HG03280 (cell line): ENCODE measurements around the gene TOR1A.
"Not testable (repeated sequence)": the region's sequence is repeated elsewhere in the genome, so short reads cannot be mapped to it uniquely, and the experiment has no call there.

Source experiments
- ATAC-seq: cut with Tn5 transposase; IDR thresholded peaks from one replicate; pipeline ENCODE4 v1.9.1; 2021; ENCODE audit warnings: mild to moderate bottlenecking, moderate library complexity; ENCODE audit not compliant: unreplicated experiment

TOR1A gene

DNA sequence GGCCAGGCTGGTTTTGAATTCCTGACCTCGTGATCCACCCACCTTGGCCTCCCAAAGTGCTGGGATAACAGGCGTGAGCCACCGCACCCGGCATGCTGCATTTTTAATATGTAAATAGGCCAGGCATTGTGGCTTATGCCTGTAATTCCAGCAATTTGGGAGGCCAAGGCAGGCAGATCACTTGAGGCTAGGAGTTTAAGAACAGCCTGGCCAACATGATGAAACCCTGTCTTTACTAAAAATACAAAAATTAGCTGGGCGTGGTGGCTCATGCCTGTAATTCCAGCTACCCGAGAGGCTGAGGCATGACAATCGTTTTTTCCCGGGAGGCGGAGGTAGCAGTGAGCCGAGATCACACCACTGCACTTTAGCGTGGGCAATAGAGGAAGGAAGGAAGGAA lies 39.0 kb downstream of the TOR1A start:
- not testable (repeated sequence) for ATAC-seq

DNA sequence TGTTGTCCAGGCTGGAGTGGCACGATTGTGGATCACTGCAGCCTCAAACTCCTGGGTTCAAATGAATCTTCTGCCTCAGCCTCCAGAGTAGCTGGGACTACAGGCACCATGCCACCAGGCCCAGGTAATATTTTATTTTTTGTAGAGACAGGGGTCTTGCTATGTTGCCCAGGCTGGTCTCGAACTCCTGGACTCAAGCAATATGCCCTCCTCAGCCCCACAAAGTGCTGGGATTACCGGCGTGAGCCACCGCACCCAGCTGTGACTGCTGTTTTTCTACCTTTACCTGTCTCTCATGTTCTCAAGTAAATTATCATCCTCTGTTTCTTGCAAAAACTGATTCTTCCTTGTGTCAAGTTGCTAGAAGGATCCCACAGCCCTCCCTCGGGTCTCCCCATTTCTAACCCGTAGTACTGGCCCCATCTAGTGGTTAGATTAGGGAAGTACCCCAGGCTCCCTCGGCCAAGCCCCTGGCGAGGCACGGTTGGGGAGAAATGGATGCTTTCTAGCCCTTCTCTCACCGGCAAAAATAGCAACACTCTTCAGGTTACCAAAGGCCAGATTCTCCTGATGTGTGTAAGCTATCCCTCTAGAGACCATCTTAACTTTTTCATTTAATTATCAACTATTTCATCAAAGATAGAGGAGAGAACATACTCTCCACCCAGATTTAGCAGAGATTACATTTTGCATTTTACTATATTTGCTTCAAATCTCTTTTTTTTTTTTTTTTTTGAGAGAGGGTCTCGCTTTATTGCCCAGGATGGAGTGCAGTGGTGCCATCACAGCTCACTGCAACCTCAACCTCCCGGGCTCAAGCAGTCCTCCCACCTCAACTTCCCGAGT lies 40.2 kb downstream of the TOR1A start:
- no peak for ATAC-seq

DNA sequence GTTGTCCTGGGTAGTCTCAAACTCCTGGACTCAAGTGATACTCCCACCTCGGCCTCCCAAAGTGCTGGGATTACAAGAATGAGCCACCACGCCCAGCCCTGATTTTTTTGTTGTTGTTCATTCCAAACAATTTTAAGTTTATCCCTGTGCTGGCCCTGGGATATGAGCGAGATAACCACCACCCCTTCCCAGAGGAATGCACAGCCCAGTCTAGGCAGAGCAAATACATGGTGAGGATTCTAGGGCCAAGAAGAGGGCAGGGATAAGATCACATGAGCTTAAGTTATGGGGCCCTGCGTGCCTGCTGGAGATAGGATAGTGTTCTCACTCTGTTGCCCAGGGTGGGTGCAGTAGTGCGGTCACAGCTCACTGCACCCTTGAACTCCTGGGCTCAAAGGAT lies 42.0 kb downstream of the TOR1A start:
- ATAC-seq, result no peak

DNA sequence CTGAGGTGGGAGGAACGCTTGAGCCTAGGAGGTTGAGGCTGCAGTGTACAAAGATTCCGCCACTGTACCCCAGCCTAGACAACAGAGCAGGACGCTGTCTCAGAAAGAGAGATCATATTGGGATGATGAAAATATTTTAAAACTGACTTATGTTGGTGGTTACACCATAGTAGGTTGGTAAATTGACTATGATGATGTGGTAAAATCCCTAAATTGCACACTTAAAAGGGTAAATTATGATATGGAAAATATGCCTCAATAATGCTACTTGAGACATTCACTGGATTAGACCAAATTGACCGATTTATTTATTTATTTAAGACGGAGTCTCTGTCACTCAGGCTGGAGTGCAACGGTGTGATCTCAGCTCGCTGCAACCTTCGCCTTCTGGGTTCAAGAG lies 42.8 kb downstream of the TOR1A start:
- no peak for ATAC-seq

DNA sequence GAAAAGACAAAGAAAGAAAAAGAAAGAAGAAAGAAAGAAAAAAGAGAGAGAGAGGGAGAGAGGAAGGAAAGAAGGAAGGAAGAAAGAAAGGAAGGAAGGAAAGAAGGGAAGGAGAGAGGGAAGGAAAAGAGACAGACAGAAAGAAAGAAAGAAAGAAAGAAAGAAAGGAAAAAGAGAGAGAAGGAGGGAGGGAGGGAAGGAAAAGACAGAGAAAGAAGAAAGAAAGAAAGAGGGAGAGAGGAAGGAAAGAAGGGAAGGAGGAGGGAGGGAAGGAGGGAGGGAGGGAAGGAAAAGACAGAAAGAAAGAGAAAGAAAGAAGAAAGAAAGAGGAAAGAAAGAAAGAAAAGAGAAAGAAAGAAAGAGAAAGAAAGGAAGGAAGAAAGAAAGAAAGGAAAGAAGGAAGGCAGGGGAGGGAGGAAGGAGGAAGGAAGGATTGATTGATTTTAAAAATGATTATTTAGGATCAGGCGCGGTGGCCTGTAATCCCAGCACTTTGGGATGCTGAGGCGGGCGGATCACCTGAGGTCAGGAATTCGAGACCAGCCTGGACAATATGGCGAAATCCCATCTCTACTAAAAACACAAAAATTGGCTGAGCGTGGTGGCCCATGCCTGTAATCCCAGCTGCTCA lies 44.3 kb downstream of the TOR1A start:
- ATAC-seq, result no peak

DNA sequence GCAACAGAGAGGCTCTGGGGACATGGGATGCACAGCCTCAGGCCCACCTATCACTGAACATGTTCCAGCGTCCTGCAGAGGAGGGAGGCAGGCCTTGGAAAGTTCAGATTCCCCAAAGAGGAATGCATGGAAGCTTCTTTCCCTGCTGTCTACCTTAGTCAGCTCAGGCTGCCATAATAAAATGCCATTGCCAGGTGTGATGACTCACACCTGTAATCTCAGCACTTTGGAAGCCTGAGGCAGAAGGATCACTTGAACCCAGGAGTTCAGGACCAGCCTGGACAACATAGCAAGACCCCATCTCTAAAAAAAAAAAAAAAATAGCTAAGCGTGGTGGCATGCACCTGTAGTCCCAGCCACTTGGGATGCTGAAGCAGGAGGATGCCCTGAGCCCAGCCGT lies 45.5 kb downstream of the TOR1A start:
- ATAC-seq, result no peak

DNA sequence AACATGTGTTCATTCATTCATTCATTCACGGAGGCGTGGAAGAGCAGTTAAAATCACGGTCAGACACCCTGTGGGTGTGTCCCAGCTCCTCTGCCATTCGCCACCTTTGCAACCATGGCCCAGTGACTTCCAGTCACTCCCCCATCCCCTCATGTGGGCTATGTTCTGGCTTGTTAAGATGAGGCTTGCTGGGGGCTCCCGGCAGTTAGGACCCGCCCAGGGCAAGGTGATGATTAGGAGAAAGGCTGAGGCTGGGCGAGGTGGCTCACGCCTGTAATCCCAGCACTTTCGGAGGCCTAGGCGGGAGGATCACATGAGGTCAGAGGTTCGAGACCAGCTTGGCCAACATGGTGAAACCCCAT lies 46.2 kb downstream of the TOR1A start:
- no peak for ATAC-seq

DNA sequence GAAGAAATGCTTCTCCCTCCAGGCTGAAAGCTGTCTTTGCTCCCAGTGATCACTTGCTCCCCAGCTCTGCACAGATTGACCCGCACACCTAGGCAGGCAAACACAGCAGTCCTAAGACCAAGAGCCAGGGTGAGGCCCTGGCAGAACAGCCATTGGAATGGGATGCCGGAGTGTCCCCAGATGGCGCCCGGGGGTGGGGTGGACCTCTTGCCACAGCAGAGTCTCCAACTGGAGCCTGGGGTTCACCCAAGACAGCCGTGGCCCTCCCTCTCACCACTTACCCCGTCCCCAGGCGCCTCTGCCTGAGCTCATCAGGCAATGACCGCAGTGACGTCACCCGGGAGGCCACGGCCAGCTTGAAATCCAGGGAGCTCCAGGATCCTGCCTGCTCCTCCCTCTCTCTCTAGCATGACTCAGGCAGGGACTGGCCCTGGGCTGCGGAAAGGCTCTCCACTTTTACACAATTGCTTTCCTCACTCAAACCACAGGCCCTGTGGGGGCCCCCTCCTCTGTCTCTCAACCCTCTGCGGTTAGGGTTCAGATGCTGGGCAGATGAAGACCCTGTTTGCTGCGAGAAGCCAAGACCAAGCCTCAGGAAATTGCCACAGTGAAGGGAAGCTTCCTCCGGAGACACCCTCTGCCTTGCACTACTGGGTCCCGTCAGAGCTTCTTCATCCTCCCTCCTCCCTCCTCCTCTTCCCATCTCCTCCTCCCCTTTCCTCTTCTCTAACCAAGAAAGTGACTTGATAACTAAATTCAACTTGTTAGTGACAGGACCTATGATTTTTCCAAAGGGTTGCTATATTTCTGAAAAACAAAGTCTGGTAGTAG lies 46.8 kb downstream of the TOR1A start:
- no peak for ATAC-seq

DNA sequence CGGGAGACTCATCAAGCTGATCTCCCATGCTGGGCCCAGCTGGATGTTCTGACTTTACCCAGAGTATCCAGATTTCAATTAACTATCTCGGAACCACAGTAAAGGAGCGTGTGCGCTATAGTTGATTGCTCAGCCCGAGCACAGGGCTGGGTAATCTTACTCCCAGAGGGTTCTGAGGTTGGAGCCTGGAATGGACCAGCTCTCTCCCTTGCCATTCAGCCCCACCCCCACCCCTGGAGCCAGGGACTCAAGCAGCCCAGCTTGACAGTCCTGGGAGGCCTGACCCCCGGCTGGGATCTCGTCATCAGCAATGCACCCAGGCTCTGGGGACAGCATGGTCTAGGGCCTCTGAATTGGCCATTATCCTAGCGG lies 47.4 kb downstream of the TOR1A start:
- ATAC-seq, result no peak

DNA sequence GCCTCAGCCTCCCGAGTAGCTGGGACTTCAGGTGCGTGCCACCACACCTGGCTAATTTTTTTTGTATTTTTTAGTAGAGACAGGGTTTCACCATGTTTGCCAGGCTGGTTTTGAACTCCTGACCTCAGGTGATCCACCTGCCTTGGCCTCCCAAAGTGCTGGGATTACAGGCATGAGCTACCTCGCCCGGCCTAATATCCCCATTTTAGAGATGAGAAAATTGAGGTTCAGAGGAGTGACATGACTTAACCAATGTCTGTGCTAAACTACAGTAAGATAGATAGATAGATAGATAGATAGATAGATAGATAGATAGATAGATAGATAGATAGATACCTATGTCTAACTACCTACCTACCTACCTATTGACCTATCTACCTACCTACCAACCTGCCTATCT lies 47.8 kb downstream of the TOR1A start:
- not testable (repeated sequence) for ATAC-seq

DNA sequence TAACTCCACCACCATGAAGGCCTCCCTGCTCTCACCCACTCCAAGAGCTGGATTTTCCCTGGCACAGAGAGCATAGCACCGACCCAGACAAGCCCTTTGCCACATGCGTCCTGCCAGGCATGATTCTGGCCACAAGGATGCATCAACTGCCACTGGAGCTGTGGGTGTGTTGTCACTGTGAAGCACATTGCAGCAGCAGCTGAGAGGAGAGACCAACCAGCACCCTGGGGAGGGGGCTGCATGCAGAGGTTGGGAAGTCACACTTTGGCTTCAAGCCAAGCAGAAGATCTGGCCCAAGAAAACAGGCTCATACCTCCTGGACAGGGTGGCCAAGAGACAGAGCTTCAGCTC lies 48.5 kb downstream of the TOR1A start:
- no peak for ATAC-seq

DNA sequence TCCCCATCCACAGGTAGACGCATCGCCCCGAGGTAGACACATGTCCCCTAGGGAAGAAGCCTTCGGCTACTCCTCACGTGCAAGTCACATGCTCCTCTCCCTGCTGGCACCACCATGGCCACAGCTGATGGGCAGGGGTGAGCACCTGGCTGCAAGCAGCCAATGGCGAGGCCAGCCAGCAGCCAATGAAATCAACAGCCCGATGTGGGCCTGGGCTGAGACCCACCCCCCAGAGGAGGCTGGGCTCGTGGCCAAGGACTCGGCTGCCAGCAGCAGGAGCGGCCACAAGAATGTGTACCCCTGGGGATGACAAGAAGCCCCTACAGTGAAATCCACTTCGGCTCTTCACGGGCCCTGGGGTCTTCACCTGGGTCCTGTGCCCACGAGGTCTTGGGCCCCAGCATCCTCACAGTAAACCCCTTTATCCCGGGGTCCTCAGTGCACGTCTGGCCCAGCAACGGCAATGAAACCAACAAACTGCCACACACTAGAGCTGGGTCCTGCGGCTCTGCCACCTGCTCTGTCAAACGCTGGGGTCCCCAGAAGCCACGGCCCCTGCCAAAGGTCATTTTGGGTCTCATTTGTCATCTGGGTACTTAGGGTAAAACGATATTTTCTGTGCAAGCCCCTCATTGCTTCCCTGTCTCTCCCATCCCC lies 49.0 kb downstream of the TOR1A start:
- no peak for ATAC-seq

DNA sequence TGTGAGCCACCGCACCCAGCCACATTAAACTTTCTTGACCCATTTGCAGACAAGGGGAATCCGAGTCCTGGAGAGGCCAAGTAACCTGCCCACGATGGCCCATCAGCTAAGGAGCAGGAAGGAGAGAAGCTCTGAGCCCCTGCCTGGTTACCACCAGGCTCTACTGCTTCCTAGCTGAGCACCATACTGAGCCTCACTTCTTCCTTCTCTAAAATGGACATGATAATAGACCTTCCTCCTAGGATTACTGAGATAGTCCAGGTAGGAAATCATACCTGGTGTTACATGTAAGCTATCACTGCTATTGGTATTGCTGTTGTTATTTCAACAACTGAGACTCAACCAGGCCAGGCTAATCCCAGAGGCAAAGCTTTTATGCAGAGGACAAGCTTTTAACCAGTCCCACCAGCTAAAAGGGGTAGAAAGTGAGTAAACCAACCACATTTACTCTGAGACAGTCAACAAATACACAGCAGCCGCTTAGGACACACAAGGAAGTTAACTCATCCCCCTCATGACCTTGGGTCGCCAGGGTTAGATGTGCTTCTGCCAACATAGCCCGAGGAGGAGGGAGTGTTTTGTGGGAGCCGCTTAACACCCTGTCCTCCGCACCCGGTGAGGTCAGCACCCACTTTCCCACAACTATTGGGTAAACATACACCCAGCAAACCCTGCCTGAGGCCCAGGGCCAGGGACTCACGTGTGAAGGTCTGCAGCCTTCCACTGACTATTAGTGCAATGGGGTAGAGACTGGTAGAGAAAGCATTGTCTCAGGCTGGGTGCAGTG lies 50.5 kb downstream of the TOR1A start:
- no peak for ATAC-seq

DNA sequence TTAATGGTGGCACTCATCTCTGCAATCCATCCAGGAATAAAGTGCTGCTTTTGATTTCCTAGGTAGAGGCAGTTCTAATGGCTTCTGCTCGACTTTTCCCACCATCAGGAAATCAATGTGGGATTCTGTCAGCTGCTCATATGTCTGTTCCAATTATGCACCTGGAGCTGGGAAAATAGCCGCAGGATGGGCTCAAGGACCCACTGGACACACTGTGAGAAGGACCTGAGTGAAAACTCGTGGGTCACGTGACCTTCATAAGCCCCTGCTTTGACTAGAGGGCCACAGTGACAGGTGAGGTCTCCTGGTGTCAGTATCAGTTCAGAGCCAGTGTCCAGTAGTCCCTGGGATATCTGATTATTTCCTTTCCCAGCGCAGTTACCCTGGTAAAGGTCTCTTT lies 53.2 kb downstream of the TOR1A start:
- ATAC-seq, result no peak

DNA sequence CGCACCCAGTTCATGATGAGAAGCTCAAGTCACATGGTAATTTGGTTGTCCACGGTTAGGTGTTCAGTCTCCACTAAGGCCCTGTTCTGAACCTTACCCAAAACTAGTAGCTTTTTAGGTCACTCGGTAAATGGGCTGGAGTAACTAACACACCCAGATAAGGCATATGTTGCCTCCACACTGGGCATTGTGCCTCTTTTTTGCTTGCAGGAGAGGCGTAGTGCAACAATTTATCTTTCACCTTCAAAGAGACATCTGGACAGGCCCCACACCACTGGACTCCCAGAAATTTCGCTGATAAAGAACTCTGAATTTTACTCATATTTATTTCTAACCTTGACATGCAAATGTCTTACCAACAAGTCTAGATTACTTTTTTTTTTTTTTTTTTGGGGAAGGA lies 54.3 kb downstream of the TOR1A start:
- no peak for ATAC-seq

DNA sequence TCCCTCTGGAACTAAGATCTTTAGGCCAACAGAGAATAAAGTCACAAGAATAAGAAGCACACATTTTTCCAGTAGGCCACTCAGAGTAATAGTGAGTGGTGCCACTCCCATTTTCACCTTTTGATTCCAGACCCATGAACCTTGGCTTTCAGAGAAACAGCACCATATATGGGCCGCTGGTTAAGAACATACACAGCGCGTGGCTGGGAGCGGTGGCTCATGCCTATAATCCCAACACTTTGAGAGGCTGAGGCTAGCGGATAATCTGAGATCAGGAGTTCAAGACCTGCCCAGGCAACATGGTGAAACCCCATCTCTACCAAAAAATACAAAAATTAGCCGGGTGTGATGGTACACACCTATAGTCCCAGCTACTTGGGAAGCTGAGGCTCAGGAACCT lies 55.5 kb downstream of the TOR1A start:
- no peak for ATAC-seq

DNA sequence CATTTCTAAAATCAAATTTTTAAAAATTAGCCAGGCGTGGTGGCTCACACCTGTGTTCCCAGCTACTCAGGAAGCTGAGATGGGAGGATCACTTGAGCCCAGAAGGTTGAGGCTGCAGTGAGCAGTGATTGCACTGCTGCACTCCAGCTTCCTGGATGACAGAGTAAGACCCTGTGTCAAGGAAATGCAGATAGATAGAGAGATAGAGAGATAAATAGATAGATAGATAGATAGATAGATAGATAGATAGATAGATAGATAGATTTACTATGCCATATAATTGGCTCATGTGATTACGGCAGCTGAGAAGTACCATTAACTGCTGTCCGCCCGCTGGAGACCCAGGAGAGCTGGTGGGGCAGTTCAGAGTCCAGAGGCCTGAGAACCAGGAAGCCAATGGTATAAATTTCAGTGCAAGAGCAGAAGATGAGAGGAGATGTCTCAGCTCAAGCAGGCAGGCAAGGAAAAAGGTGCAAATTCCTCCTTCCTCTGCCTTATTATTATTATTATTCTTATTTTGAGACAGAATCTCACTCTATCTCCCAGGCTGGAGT lies 58.1 kb downstream of the TOR1A start:
- ATAC-seq, result no peak

DNA sequence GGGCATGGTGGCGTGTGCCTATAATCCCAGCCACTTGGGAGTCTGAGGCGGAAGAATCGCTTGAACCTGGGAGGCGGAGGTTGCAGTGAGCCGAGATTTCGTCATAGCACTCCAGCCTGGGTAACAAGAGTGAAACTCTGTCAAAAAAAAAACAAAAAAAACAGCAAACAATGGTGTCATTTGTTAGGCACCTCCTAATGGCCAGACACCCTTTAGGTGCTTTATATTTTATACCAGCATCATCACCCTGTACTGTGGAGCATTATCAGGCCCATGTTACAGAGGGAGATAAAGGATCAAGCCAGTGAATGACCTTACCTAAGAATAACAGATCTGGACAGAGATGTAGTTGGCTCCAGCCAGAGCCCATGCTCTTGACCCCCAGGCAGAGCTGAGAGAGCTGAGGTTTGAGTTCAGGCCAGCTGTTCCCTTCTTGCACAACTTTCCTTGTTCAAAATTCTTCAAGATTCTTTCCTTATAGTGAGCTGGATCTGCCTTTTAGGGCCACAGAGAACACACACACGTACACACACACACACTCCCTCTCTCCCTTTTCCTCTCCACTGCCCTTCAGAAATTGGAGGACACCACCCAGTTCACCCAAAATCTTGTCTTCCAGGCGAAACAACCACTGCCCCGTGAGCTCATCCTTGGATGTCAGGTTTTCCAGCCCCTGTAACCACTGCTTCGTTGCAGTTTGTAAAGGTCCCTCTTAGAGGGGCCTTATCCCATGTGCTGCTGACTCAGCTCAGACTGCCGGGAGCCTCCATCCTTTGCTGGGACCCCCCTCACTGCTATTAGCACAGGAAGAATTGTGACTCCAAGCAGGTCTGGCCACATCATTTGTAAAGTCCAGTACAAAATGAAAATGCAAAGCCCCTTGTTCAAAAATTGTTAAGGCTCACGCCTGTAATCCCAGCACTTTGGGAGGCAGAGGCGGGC lies 60.7 kb downstream of the TOR1A start:
- no peak for ATAC-seq
